HL-60 (cell line): Measurements from ENCODE around the gene PLA2G5.

Experiments
- CTCF ChIP-seq: IDR thresholded peaks from one replicate; pipeline ENCODE4 v1.5.1; 2011; ENCODE audit warnings: low read length, control low read depth, inconsistent platforms; ENCODE audit not compliant: insufficient read depth
- GABPA ChIP-seq: IDR thresholded peaks from 2 replicates; pipeline ENCODE4 v1.6.1; 2012; ENCODE audit warnings: low read depth
- POLR2AphosphoS5 ChIP-seq: IDR thresholded peaks from 2 replicates; pipeline ENCODE4 v1.6.1; 2012; ENCODE audit warnings: low read depth
- REST ChIP-seq: IDR thresholded peaks from 2 replicates; pipeline ENCODE4 v1.6.1; 2012; ENCODE audit warnings: low read depth; ENCODE audit not compliant: insufficient replicate concordance

GRCh38 chr1:20114021-20114648, 44.1 kb downstream of the PLA2G5 start:
- TF ChIP-seq REST (no peak), CTCF (no peak), GABPA (no peak), POLR2AphosphoS5 (no peak)
